GM18519 (cell line): ENCODE data around the gene GP1BA.
"Not testable (repeated sequence)": the region's sequence is repeated elsewhere in the genome, so short reads cannot be mapped to it uniquely, and the experiment has no call there.

Experiments
- ATAC-seq: cut with Tn5 transposase; IDR thresholded peaks from one replicate; pipeline ENCODE4 v1.9.1; 2021; ENCODE audit warnings: mild to moderate bottlenecking, moderate library complexity; ENCODE audit not compliant: unreplicated experiment, low FRiP score

The GP1BA gene

DNA sequence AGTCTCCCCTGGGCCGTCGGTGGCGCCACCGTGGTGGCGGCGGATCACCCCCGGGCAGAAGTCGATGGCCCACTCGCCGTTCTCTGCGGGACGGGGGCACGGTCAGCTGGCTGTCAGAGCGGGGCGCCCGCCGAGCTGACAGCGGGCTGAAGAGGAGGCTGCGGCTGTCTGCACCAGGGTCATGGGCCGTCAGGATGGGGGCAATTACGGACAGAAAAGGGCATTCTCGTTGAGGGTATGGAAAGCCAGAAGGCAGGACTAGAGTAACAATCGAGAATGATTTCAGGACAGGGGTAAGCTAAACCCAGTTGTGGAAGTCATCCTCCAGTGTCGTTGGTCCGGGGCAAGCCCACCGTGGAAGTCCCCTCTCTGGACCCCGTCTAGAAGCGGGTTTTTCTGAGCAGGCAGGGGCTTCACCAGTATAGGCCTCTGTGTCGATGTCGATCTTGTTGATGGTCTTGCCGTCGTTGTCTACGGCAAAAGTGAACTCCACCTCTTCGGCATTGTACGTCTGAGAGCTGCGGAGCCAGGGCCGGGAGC is 30.9 kb upstream of the GP1BA start:
- ATAC-seq, result no peak

DNA sequence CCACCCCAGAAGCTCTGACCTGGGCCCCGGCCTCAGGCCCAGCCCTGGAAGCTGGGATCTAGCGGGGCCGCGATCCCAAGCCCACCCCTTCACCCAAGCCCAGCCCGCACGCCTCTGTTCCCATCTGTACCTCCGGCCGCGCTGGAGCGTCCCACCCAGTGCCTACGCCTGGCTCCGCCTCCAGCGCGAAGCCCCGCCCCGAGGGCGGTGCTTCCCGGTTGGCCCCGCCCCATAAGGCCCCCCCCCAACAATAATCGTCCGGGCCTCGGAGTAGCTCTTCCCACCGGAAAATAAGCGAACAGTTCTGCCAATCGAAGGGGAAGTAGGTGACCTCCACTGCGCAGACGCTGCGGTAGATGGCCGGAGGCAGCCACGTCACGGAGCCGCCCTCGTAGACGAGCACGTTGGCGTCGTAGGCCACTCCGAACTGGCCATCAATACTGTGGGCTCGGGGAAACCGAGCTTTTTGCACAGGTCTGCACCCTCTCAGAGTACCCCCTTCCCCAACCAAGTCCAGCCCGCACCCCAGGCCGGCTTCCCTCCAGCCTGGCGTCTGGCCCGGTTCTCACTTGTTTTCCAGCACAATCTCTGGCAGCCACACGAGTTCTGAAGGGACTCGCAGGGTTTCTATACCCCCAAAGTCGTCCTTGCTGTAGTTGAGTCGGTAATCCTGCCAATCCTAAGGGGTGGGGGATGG is 30.3 kb upstream of the GP1BA start:
- no peak for ATAC-seq

- no peak for ATAC-seq
These were observed 29.5 kb upstream of the GP1BA start for GRCh38 chr17:4902540-4902939.

DNA sequence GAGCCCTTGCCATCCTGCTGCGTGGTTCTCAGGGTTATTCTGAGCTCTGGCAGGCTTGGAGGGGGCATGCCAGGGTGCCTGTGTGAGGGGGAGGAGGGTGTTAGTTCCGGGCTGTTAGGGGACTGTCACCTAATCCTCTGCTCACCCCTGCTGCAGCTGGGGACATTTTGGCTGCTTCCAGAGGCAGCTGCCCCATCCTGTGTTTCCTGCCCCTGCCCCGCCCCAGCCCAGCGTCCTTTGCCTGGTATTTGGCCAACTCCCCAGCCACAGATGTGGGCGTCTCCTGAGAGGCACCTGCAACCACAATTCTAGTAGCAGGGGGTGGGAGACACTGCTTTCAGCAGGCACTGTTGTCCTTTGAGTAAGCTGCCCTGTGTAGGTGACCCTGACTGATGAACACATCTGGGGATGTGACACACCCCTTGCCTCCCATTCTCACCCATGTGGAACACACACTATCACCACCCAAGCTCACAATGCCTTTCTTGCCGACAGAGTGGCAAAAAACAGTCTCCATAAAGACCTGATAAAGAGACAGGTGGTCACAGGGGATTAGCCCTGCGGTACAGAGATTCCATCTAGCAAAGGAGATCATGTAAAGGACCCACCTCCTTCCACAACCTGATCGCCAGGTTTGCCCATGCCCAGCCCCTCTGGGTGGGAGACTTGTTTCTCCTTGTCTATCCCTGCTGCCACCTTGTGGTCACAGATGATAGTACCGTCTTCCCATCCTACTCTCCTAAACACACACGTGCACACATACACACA is 28.8 kb upstream of the GP1BA start, which contains the start of gene CHRNE:
Gene CHRNE, minus strand, starts transcription at position 48 of the 768 bp plus-strand sequence. Its CDS starts 35 bp downstream, at position 13.
- ATAC-seq, result no peak

GRCh38 chr17:4906642-4907041 is 25.4 kb upstream of the GP1BA start:
- ATAC-seq, result not testable (repeated sequence)

- no peak for ATAC-seq
These were observed 23.8 kb upstream of the GP1BA start for GRCh38 chr17:4908301-4908700.

- ATAC-seq, result no peak
These were observed 23.2 kb upstream of the GP1BA start for GRCh38 chr17:4908711-4909496.

DNA sequence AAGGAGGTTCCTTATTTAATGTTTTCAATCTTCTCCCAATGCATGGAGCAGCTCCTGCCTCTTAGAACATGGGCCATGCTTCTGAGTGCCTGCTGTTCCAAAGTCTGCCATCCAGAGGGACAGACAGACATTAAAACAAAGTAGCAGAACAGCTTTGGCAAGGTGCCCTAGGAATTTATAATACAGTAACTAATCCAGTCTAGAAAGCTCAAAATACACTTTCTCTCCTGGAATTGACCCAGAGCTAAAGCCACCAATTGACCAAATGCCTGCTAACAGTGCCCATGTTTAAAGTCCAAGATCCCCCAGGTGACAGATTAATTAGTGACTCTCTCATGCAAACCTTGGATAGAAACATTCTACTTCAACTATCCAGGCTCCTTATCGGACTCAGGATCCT is 18.1 kb upstream of the GP1BA start:
- no peak for ATAC-seq

- not testable (repeated sequence) for ATAC-seq
These were observed 17.5 kb upstream of the GP1BA start for GRCh38 chr17:4914551-4914950.

DNA sequence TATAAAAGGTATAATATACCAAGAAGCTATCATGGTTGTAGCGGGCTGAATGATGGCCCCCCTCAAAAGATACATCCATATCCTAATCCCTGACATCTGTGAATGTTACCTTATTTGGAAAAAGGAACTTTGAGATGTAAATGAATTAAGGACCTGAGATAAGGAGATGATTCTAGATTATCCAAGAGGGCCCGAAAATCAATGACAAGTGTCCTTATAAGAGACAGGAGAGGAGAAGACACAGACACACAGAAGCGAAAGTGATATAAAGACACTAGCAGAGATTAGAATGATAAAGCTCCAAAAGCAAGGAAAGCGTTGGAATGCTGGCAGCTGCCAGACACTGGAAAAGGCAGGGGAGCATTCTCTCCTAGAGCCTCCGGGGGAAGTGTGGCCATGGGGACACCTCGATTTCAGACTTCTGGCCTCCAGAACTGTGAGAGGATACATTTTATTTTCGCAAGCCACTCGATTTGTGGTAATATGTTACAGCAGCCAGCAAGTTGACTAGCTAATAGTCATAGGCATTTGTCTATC is 12.5 kb upstream of the GP1BA start:
- no peak for ATAC-seq

DNA sequence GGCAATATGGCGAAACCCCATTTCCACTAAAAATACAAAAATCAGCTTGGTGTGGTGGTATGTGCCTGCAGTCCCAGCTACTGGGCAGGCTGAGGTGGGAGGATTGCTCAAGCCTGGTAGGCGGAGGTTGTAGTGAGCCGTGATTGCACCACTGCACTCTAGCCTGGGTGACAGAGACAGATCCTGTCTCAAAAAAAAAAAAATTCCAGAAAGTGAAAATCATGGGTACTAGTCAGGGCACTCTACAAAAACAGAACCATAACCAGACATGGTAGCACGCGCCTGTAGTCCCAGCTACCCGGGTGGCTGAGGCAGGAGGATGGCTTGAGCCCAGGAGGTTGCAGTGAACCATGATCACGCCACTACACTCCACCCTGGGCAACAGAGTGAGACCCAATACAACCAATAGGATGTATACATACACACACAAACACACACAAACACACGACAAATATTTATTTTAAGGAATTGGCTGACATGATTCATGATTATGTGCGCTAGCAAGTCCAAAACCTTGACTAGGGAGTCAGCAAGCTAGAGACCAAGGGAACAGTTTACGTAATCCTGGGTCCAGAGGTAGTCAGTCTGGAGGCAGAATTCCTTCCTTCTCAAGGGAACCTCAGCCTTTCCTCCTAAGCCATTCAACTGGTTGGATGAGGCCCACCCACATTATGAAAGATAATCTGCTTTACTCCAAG is 11.6 kb upstream of the GP1BA start:
- ATAC-seq, result no peak

DNA sequence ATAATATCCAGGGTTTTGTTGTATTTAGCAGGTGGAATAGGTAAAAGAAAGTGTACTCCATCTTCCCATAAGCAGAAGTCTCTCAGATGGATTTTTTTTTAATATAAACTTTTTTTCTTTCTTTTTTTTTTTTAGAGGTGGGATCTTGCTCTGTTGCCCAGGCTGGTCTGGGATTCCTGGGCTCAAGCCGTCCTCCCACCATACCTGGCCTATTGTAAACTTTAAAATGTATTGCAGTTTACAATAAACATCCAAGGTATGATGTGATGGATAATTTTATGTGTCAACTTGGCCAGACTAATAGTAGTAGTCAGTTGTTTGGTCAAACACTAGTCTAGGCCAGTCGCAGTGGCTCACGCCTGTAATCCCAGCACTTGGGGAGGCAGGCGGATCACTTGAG is 10.8 kb upstream of the GP1BA start:
- no peak for ATAC-seq

GRCh38 chr17:4926577-4927335 is 5.3 kb upstream of the GP1BA start:
- ATAC-seq, result not testable (repeated sequence)

DNA sequence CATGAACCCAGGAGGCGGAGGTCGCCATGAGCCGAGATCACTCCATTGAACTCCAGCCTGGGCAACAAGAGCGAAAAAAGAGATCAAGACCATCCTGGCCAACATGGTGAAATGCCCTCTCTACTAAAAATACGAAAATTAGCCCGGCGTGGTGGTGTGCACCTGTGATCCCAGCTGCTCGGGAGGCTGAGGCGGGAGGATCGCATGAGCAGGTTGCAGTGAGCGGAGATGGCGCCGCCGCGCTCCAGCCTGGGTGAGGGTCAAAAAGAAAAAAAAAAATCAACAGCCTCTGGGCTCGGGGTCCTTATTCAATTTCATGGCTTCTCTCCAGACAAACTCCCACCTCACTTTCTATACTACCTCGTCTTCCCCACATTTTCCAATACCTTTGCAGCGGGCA is 3.2 kb upstream of the GP1BA start:
- no peak for ATAC-seq

GRCh38 chr17:4932756-4933155 is 679 bp downstream of the GP1BA start:
- no peak for ATAC-seq

GRCh38 chr17:4933646-4934045 is 1.6 kb downstream of the GP1BA start:
- ATAC-seq, result no peak

- ATAC-seq, result no peak
These were observed 2.3 kb downstream of the GP1BA start for GRCh38 chr17:4934173-4934979.

DNA sequence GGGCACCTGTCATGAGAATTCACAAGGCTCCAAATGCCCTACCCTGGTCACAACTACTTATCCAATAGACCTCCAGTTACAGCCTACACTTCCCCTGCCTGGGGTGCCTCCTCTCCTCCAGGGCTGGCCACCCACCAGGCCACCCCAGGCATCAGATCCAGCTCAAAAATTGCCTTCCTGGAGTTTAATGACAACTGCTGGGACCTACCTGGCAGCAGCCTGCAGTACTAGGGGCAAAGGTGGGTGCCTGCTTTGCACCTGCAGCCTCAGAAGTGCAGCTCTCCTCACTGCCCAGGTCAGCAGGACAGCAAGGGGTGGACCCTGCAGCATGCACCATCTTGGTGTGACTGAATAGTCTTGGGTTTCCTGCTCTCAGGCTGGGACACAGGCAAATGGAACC is 3.6 kb downstream of the GP1BA start:
- no peak for ATAC-seq

- ATAC-seq, result no peak
These were observed 4.4 kb downstream of the GP1BA start for GRCh38 chr17:4936436-4936835.
